Measurements from ENCODE around the gene CNTFR.
"Not testable (repeated sequence)": the region's sequence is repeated elsewhere in the genome, so short reads cannot be mapped to it uniquely, and the experiment has no call there.

CNTFR gene

DNA sequence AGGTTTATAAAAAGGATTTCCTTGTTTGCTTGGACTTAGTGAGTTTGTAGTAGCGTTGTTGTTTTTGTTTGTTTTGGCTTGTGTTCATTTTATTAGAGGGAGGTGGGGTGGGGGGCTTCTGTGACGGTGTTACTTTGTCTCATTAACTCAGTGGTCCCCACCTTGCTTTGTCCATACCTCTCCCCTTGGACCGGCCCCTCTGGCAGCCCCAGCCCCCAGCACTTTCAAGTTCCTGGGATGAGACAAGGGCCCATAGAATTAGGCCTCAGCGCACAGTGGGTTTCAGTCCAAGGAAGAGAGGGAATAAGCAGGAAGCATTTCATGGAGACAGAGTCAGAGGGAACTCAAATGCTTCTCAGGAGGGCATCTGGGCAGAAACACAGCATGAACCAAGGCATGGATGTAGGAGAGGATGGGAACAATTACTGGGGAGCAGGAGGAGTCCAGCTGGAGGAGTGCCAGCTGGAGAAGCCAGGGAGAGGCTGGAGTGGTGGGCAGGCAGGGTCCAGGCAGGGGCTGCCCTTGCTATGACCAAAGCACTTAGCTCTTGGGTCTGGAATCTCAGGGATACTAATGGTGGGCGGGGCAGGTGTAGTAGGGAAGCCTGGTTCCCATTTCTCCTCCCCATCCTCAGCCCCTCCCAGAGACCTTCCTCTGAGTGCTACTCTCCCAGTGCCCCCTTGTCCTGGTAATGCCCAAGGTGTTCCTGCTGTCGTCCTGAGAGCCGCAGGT lies 43.3 kb downstream of the CNTFR start:
- H3K27me3 ChIP-seq (ENCODE audit: control insufficient read depth, insufficient read depth, low read length), result peaks cover 3% of the 10 kb centered on the region
- no peak overlapping the region for H3K4me3 ChIP-seq (ENCODE audit: low read depth, low read length)
- H3K36me3 ChIP-seq (ENCODE audit: control insufficient read depth, insufficient read depth, low read length), result no peaks in the 10 kb centered on the region

DNA sequence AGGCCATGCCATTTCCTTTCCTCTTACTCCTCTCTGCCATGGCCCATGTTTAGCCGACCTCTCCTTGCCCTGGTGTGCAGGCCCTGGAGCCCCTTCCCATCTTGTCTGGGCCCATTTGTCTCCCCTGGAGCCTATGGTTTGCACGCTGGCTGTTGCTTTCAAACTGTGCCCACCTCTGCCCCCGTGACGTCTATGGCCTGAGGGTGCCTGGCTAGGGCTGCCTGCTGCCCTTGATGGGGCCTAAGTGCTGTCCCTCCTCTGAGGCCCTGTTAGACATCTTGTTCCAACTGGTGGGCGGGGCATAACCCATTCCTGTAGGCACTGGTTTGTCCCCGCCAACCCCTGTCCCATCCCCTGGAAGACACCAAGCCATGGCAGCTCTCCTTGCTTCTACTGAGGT lies 44.0 kb downstream of the CNTFR start:
- H3K4me3 ChIP-seq (ENCODE audit: low read depth, low read length), result no peak overlapping the region
- H3K4me1 ChIP-seq (ENCODE audit: control insufficient read depth, insufficient read depth, low read length), result no peaks in the 10 kb centered on the region
- H3K9ac ChIP-seq (ENCODE audit: low read depth, low read length), result no peak overlapping the region
- H3K36me3 ChIP-seq (ENCODE audit: control insufficient read depth, insufficient read depth, low read length), result no peaks in the 10 kb centered on the region
- no peaks in the 10 kb centered on the region for H3K9me3 ChIP-seq (ENCODE audit: control insufficient read depth, insufficient read depth, low read length)
- H3K27me3 ChIP-seq (ENCODE audit: control insufficient read depth, insufficient read depth, low read length), result peaks cover 3% of the 10 kb centered on the region

More for the DNA sequence above, 43.3 kb downstream of the CNTFR start:
- Histone ChIP-seq H3K9me3 (ENCODE audit: control insufficient read depth, insufficient read depth, low read length) (no peaks in the 10 kb centered on the region), H3K4me1 (ENCODE audit: control insufficient read depth, insufficient read depth, low read length) (no peaks in the 10 kb centered on the region), H3K9ac (ENCODE audit: low read depth, low read length) (no peak overlapping the region)

DNA sequence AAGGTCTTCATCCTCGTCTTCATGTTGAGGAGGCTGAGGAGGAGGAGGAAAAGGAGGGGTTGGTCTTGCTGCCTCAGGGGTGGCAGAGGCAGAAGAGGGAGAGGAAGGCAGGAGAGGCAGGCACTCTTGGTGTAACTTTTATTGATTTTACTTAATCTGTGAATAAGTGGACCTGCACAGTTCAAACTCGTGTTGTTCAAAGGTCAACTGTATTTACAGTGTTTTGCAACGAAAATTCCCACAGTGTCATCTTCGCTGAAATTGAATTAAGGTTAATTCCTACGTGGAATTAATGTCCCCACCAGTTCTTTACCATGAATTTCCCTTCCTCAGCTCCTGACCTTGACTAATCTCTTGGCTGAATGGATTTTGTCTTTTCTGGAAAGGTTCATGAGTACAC lies 45.5 kb downstream of the CNTFR start:
- no peaks in the 10 kb centered on the region for H3K9me3 ChIP-seq (ENCODE audit: control insufficient read depth, insufficient read depth, low read length)
- H3K4me3 ChIP-seq (ENCODE audit: low read depth, low read length), result no peak overlapping the region
- H3K4me1 ChIP-seq (ENCODE audit: control insufficient read depth, insufficient read depth, low read length), result no peaks in the 10 kb centered on the region
- no peak overlapping the region for H3K9ac ChIP-seq (ENCODE audit: low read depth, low read length)
- H3K27me3 ChIP-seq (ENCODE audit: control insufficient read depth, insufficient read depth, low read length), result peaks cover 3% of the 10 kb centered on the region
- H3K36me3 ChIP-seq (ENCODE audit: control insufficient read depth, insufficient read depth, low read length), result no peaks in the 10 kb centered on the region

DNA sequence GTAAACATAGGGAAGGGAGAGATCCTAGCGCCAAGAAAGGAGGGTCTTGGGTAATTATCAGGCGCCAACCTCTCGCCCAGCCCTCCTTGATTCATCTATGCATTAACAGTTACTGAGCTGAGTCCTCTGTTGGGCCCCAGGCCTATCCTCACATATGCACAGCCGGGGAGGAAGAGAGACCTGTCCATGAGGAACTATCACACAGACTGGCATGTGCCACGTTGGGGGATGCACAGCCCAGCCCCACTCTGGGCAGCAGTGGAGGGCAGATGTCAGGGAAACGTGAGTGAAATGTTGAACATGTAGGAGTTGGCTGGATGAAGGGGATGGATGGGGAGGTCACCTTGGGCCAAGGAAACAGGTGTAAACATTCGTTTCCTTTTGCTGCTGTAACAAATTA lies 48.0 kb downstream of the CNTFR start:
- Histone ChIP-seq H3K9ac (ENCODE audit: low read depth, low read length) (no peak overlapping the region), H3K4me1 (ENCODE audit: control insufficient read depth, insufficient read depth, low read length) (no peaks in the 10 kb centered on the region), H3K4me3 (ENCODE audit: low read depth, low read length) (no peak overlapping the region), H3K9me3 (ENCODE audit: control insufficient read depth, insufficient read depth, low read length) (no peaks in the 10 kb centered on the region), H3K27me3 (ENCODE audit: control insufficient read depth, insufficient read depth, low read length) (no peaks in the 10 kb centered on the region), H3K36me3 (ENCODE audit: control insufficient read depth, insufficient read depth, low read length) (no peaks in the 10 kb centered on the region)

DNA sequence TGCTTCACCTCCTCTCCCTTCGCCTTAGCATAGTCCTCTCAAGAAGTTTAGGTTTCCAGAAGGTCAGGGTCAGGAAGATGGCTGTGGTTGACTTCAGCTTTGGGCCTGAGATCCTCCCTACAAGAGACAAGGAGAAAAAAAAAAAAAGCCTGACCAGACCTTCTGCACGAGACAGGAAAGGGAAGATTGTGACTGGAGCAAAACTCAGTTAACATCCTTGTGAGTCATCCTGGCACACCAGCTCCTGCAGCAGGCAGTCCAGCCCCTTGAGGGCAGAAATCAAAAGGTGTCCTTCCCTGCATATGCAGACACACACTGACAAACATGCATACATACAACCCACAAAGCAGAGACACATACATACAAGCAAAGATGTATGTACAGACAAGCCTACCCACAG lies 48.7 kb downstream of the CNTFR start:
- Histone ChIP-seq H3K9ac (ENCODE audit: low read depth, low read length) (no peak overlapping the region), H3K4me3 (ENCODE audit: low read depth, low read length) (no peak overlapping the region), H3K27me3 (ENCODE audit: control insufficient read depth, insufficient read depth, low read length) (no peaks in the 10 kb centered on the region), H3K9me3 (ENCODE audit: control insufficient read depth, insufficient read depth, low read length) (no peaks in the 10 kb centered on the region), H3K36me3 (ENCODE audit: control insufficient read depth, insufficient read depth, low read length) (no peaks in the 10 kb centered on the region), H3K4me1 (ENCODE audit: control insufficient read depth, insufficient read depth, low read length) (no peaks in the 10 kb centered on the region)

DNA sequence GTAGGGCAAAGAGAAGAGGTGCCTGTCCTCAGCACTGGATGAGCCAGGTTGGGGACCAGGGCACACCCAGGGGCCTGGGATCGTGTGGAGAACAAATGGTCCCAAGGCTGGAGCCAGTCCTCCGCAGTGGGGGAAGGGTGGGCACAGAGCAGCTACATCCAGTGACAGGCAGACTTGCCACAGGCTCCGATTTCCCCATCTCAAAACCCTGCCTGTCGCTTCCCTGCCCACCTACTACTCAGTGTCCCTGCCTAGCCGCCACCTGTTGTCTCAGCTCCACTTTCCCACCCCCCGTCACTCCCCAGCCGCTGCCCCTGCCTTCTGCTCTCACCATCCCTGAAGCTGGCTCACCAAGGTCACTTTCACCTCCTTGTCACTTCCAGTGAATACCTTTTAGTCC lies 52.8 kb downstream of the CNTFR start:
- Histone ChIP-seq H3K4me1 (ENCODE audit: control insufficient read depth, insufficient read depth, low read length) (no peaks in the 10 kb centered on the region), H3K4me3 (ENCODE audit: low read depth, low read length) (no peak overlapping the region), H3K9ac (ENCODE audit: low read depth, low read length) (no peak overlapping the region), H3K27me3 (ENCODE audit: control insufficient read depth, insufficient read depth, low read length) (no peaks in the 10 kb centered on the region), H3K9me3 (ENCODE audit: control insufficient read depth, insufficient read depth, low read length) (peaks cover 6% of the 10 kb centered on the region), H3K36me3 (ENCODE audit: control insufficient read depth, insufficient read depth, low read length) (no peaks in the 10 kb centered on the region)

DNA sequence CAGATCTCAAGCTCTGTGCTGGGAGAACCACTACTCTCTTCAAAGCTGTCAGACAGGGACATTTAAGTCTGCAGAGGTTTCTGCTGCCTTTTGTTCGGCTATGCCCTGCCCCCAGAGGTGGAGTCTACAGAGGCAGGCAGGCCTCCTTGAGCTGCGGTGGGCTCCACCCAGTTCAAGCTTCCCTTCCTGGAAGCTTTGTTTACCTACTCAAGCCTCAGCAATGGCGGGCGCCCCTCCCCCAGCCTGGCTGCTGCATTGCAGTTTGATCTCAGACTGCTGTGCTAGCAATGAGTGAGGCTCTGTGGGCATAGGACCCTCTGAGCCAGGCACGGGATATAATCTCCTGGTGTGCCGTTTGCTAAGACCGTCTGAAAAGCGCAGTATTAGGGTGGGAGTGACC lies 57.5 kb downstream of the CNTFR start:
- H3K9ac ChIP-seq (ENCODE audit: low read depth, low read length); H3K4me3 ChIP-seq (ENCODE audit: low read depth, low read length); H3K4me1 ChIP-seq (ENCODE audit: control insufficient read depth, insufficient read depth, low read length); H3K27me3 ChIP-seq (ENCODE audit: control insufficient read depth, insufficient read depth, low read length); H3K36me3 ChIP-seq (ENCODE audit: control insufficient read depth, insufficient read depth, low read length); H3K9me3 ChIP-seq (ENCODE audit: control insufficient read depth, insufficient read depth, low read length): not testable (repeated sequence)

DNA sequence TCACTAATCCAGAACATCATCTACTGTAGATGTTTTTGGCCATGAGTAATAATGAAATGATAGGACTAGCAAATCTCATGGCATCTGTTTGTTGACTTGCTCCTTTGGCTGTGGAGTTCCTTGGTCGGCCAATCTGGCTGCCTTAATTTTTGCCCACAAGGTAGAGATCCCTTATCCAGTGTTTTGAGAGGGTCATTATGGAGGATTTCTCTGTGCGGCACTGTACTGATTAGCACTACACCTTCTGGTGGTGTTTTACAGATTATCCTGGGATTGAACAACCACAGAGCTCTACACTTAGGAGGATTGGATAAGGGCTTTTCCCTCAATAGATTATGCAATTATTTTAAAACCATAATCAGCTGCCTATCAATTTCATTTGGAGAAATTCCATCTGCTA lies 63.5 kb downstream of the CNTFR start:
- Histone ChIP-seq H3K4me3 (ENCODE audit: low read depth, low read length) (no peak overlapping the region), H3K36me3 (ENCODE audit: control insufficient read depth, insufficient read depth, low read length) (no peaks in the 10 kb centered on the region), H3K9me3 (ENCODE audit: control insufficient read depth, insufficient read depth, low read length) (no peaks in the 10 kb centered on the region)

DNA sequence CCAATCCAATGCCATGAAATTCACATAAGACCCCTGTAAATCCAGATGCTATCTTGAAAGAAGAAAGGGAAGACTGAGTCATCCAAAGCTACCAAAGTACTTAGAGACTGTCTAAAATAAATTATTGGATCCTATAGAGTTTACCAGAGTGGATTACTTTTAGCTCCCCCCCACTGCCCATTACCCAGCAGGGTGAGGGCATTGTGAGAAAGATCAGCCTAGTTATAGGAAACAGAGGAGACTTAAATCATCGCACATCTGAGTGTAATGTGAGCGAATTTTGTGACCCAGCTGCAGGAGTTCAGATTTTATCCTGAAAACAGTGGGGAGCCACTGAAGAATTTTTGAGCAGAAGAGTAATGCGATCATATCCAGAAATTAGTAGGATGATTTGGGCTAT lies 65.2 kb downstream of the CNTFR start:
- H3K4me3 ChIP-seq (ENCODE audit: low read depth, low read length), result no peak overlapping the region
- no peak overlapping the region for H3K9ac ChIP-seq (ENCODE audit: low read depth, low read length)
- no peaks in the 10 kb centered on the region for H3K9me3 ChIP-seq (ENCODE audit: control insufficient read depth, insufficient read depth, low read length)
- no peaks in the 10 kb centered on the region for H3K36me3 ChIP-seq (ENCODE audit: control insufficient read depth, insufficient read depth, low read length)
- peaks cover 8% of the 10 kb centered on the region for H3K4me1 ChIP-seq (ENCODE audit: control insufficient read depth, insufficient read depth, low read length)
- peaks cover 29% of the 10 kb centered on the region for H3K27me3 ChIP-seq (ENCODE audit: control insufficient read depth, insufficient read depth, low read length)

More for the DNA sequence above, 63.5 kb downstream of the CNTFR start:
- Histone ChIP-seq H3K9ac (ENCODE audit: low read depth, low read length) (no peak overlapping the region), H3K27me3 (ENCODE audit: control insufficient read depth, insufficient read depth, low read length) (peaks cover 29% of the 10 kb centered on the region), H3K4me1 (ENCODE audit: control insufficient read depth, insufficient read depth, low read length) (peaks cover 8% of the 10 kb centered on the region)

DNA sequence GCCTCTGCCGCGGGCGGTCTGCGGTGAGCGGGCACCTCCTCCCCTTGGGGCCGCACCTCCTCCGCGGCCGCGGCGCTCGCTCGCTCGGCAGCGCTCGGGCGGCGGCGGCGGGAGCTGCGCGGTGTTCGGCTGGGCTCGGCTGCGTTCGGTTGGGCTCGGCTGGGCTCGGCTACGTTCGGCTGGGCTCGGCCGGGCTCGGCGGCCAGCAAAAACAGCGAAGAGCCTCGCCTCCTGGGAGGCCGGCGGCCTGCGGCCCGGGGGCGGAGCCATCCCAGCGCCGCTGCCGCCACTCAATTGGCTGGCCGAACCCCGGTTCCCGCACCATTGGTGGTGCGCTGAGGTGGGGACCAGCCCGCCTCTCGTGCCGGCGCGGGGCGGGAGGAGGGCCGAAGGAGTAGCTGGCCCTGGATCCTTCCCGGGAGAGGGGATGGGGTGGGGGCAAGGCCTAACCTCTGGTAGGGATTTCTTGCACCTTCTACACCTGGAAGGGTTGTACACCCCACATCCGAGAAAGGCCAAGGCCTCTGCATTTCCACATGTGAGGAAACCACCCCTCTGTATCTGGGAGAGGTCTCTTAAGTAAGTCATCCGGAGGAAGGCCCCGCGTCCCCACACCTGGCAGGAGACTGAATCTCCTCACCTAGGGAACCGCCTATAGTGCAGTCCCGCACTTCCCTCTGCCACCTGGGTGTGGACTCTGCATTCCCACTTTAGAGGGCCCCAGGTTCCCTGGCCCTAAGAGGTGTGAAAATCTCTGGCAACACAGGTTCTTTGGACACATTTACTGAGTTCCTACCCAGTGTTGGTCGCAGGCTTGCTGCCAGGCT lies 66.3 kb downstream of the CNTFR start, which contains the start of gene ENHO:
ENHO (minus strand) TSS at position 20 of the 827 bp plus-strand sequence. CDS start 1,295 bp downstream, outside the sequence.
- Histone ChIP-seq H3K4me1 (ENCODE audit: control insufficient read depth, insufficient read depth, low read length) (peaks cover 8% of the 10 kb centered on the region), H3K27me3 (ENCODE audit: control insufficient read depth, insufficient read depth, low read length) (peaks cover 29% of the 10 kb centered on the region), H3K36me3 (ENCODE audit: control insufficient read depth, insufficient read depth, low read length) (no peaks in the 10 kb centered on the region), H3K9me3 (ENCODE audit: control insufficient read depth, insufficient read depth, low read length) (no peaks in the 10 kb centered on the region), H3K9ac (ENCODE audit: low read depth, low read length) (peak within 1 kb of the TSS; percentile 4), H3K4me3 (ENCODE audit: low read depth, low read length) (peak within 1 kb of the TSS; percentile 78)

DNA sequence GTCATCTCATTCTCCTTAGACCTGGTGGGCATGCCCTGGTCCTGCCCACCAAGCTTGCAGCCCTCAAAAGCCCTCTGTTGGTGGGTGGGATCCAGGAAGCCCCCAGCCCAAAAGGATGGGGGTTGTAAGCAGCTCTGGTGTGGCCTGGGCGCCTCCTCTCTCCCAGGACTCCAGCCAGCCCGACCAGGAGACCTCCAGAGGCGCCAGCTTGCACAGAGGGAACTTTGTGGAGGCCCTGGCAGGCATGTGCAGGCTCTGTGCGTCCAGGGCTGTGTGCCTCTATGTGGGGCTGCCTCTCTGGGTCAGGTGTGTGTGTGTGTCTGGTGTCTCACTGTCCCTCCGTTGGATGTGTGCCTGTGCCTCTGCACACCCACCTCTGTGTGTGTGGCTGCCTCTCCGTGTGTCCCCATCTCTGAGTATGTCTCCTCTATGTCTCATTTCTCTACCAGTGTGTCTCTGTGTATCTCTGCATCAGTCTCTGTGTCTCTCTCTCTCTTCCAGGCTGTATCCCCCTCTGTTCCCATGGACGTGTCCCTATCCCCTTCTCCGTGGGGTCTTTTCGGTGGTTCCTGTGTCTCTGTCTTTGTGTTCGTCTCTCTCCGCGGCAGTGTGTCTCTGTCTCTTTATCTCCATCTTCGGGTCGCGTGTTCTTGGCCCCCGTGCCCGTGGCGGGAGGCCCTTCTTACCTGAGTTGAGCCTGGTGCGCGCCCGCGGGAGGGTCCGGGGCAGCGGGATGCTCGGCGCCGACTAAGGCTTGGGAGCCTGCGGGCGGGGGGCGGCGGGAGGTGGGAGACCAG lies 67.2 kb downstream of the CNTFR start:
- no peaks in the 10 kb centered on the region for H3K9me3 ChIP-seq (ENCODE audit: control insufficient read depth, insufficient read depth, low read length)
- H3K9ac ChIP-seq (ENCODE audit: low read depth, low read length), result peak overlapping the region; percentile 4
- H3K27me3 ChIP-seq (ENCODE audit: control insufficient read depth, insufficient read depth, low read length), result peaks cover 29% of the 10 kb centered on the region
- H3K4me3 ChIP-seq (ENCODE audit: low read depth, low read length), result peak overlapping the region; percentile 78
- H3K36me3 ChIP-seq (ENCODE audit: control insufficient read depth, insufficient read depth, low read length), result no peaks in the 10 kb centered on the region
- H3K4me1 ChIP-seq (ENCODE audit: control insufficient read depth, insufficient read depth, low read length), result peaks cover 8% of the 10 kb centered on the region
